Ureter (tissue), 1 donor: ENCODE results near the gene CCL17. TPM values are rescaled to one million over a fixed set of nuclear protein-coding genes. Genes with fewer than 3 reads are reported as not detected.

ENCODE experiments used
- DNase-seq: peaks from one replicate; pipeline ENCODE4 v3.0.0-alpha.2; 2020; ENCODE audit warnings: low spot score
- total RNA-seq: library from RNA; stranded (reverse); gene quantifications from one replicate; pipeline ENCODE4 v1.2.4, GENCODE V29; 2023
- donor health status: DM: yes; HTN: yes; CAD: no.

Gene CCL17
- total RNA-seq, 1 donor from 2014 or later: 0.78 TPM

DNA sequence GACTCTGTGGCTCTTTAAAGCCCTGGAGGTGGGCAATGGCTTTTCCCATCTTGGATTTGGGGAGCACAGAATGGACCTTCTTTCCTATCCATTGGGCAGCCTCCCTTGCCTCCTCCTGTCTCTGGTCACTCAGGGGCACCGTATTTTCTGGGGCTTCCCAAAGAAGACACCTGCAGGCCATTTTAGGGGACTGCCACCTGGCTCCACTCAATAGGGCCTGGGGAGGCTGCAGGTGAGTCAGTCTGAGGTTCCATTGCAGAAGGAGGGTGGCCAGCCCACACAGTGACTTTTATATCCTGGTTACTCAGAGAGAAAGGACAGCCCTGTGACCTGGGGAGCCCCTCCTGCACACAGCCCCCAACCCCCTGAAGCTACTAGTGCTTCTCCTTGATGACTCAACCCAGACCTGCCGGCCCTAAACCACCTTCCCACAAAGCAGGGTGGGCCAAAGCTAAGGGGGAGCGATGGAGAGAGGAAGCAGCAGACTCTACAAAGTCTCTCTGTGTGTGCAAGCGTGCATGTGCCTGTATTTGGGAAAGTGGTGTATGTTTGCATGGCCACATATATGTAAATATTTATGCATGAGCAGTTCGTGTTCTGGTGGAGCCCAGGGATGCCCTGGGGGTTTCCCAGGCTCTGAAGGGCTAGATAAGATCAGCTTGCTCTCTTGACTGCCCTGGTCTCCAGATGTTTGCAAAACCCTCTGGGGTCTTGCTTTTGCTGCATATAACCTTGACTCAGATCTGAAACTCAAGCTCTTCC is 27.3 kb upstream of the CCL17 start:
- no peak for DNase-seq

DNA sequence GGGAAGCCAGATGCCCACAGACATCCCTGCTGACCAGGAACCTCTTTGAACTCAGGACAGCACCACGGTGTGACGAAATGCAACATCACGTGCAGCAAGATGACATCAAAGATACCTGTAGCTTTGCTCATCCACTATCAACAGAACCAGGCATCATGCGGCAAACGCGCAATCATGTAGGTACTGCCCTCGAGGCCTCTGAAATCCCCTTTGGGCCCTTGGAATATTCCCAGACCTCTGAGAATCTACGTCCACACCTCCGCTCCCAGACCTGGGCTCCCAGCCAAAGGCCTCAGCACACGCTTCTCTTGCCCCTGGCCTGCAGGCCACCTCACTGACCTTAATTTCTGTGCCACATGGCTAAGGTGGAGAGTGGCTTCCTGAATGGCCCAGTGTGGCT is 25.0 kb upstream of the CCL17 start:
- no peak for DNase-seq

DNA sequence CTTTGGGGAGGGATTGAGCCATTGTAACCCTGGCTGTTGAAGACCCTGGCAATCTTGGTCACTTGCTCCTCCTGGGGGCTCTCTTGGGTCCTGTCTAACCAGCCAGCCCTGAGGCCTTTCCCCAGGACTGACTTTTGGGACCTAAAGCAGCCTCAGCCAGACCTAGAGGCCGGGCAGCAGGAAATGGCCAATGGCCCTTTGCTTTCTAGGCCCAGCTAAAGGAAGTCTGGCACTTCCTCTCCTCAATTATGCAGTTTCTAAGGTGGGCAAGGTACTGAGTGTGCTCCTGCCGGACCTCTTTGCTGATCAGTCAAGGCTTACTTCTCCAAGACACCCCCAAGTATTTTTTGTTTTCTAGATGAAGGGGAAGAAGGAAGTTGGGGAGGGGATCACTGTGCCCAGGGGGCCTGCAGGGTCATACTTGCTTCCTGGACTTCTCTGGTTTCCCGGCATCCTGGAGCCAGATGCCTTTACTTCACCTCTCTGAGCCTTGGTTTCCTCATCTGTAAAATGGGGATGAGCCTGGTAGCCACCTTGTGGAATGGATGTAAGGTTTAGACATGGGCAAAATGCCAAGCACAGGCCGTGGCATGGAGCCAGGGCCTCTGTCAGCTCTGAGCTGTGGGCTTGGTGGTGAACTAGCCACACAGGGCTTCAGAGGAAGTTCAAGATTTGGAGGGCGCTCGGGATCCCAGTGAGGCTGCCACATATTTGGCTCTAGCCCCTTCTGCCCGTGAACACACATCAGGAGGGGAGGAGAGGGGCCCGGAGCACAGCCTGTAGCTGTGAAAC is 23.7 kb upstream of the CCL17 start:
- no peak for DNase-seq

DNA sequence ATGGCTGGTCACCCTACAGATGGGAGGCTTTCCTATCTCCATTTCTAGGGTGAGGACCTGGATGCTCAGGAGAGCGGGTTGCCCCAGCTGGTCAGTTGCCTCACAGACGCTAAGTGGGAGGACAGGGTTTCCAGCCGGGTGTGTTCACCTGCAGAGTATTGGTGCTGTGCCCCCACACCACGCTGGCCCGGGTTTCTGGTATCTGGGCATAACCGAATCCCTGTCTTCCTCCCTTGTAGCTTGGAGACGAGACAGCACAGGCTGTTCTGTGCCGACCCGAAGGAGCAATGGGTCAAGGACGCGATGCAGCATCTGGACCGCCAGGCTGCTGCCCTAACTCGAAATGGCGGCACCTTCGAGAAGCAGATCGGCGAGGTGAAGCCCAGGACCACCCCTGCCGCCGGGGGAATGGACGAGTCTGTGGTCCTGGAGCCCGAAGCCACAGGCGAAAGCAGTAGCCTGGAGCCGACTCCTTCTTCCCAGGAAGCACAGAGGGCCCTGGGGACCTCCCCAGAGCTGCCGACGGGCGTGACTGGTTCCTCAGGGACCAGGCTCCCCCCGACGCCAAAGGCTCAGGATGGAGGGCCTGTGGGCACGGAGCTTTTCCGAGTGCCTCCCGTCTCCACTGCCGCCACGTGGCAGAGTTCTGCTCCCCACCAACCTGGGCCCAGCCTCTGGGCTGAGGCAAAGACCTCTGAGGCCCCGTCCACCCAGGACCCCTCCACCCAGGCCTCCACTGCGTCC is 22.6 kb upstream of the CCL17 start:
- DNase-seq: no peak

DNA sequence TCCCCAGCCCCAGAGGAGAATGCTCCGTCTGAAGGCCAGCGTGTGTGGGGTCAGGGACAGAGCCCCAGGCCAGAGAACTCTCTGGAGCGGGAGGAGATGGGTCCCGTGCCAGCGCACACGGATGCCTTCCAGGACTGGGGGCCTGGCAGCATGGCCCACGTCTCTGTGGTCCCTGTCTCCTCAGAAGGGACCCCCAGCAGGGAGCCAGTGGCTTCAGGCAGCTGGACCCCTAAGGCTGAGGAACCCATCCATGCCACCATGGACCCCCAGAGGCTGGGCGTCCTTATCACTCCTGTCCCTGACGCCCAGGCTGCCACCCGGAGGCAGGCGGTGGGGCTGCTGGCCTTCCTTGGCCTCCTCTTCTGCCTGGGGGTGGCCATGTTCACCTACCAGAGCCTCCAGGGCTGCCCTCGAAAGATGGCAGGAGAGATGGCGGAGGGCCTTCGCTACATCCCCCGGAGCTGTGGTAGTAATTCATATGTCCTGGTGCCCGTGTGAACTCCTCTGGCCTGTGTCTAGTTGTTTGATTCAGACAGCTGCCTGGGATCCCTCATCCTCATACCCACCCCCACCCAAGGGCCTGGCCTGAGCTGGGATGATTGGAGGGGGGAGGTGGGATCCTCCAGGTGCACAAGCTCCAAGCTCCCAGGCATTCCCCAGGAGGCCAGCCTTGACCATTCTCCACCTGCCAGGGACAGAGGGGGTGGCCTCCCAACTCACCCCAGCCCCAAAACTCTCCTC is 21.9 kb upstream of the CCL17 start:
- no peak for DNase-seq

DNA sequence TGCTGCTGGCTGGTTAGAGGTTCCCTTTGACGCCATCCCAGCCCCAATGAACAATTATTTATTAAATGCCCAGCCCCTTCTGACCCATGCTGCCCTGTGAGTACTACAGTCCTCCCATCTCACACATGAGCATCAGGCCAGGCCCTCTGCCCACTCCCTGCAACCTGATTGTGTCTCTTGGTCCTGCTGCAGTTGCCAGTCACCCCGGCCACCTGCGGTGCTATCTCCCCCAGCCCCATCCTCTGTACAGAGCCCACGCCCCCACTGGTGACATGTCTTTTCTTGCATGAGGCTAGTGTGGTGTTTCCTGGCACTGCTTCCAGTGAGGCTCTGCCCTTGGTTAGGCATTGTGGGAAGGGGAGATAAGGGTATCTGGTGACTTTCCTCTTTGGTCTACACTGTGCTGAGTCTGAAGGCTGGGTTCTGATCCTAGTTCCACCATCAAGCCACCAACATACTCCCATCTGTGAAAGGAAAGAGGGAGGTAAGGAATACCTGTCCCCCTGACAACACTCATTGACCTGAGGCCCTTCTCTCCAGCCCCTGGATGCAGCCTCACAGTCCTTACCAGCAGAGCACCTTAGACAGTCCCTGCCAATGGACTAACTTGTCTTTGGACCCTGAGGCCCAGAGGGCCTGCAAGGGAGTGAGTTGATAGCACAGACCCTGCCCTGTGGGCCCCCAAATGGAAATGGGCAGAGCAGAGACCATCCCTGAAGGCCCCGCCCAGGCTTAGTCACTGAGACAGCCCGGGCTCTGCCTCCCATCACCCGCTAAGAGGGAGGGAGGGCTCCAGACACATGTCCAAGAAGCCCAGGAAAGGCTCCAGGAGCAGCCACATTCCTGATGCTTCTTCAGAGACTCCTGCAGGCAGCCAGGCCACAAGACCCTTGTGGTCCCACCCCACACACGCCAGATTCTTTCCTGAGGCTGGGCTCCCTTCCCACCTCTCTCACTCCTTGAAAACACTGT is 21.0 kb upstream of the CCL17 start:
- no peak for DNase-seq

DNA sequence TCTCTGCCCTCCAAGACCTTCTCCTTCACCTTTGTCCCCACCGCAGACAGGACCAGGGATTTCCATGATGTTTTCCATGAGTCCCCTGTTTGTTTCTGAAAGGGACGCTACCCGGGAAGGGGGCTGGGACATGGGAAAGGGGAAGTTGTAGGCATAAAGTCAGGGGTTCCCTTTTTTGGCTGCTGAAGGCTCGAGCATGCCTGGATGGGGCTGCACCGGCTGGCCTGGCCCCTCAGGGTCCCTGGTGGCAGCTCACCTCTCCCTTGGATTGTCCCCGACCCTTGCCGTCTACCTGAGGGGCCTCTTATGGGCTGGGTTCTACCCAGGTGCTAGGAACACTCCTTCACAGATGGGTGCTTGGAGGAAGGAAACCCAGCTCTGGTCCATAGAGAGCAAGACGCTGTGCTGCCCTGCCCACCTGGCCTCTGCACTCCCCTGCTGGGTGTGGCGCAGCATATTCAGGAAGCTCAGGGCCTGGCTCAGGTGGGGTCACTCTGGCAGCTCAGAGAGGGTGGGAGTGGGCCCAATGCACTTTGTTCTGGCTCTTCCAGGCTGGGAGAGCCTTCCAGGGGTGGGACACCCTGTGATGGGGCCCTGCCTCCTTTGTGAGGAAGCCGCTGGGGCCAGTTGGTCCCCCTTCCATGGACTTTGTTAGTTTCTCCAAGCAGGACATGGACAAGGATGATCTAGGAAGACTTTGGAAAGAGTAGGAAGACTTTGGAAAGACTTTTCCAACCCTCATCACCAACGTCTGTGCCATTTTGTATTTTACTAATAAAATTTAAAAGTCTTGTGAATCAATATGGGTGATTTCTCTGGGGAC is 20.1 kb upstream of the CCL17 start:
- no peak for DNase-seq

DNA sequence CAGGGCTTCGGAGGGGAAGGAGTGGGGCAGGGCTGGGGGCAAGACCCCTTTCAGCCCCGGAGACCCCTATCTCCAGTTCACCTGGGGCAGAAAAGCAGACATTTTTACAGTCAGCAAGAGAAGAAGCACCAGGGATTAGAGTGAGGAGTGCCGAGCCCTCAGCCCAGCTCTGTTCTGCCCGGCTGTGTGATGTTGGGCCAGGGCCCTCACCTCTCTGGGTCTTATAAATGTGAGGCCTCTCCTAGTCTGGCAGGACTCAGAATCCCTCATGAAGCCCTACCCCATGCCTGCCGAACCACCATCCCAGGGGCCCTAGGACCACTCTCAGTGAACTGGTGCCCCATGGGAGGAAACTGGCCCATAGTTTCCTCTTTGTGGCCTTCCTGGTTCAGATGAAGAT is 19.5 kb upstream of the CCL17 start:
- DNase-seq: no peak

DNA sequence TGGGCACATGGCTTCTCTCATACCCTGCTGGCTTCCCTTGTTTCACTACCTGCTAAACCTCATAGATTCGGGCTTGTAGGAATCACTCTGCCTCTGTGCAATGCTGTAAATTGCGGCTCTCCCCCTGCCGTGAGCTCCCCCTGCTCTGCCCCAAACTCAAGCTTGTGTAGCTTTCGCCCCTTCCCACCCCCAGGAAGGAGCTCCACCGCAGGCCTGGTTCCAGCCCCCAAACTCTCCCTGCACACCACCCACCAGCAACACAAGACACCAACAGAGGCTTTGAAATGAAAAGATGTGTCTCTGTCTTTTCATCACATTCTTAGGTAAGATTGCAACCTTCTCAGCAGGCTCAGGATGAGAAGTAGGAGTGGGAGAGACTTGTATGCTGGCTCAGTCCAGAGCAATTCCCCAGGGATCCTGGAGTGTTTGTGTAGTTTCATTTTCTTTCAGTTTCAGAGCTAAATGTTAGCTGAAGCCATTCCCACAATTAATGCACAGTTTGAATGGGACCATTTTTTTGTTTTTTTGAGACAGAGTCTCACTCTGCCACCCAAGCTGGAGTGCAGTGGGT is 18.1 kb upstream of the CCL17 start:
- DNase-seq: no peak

DNA sequence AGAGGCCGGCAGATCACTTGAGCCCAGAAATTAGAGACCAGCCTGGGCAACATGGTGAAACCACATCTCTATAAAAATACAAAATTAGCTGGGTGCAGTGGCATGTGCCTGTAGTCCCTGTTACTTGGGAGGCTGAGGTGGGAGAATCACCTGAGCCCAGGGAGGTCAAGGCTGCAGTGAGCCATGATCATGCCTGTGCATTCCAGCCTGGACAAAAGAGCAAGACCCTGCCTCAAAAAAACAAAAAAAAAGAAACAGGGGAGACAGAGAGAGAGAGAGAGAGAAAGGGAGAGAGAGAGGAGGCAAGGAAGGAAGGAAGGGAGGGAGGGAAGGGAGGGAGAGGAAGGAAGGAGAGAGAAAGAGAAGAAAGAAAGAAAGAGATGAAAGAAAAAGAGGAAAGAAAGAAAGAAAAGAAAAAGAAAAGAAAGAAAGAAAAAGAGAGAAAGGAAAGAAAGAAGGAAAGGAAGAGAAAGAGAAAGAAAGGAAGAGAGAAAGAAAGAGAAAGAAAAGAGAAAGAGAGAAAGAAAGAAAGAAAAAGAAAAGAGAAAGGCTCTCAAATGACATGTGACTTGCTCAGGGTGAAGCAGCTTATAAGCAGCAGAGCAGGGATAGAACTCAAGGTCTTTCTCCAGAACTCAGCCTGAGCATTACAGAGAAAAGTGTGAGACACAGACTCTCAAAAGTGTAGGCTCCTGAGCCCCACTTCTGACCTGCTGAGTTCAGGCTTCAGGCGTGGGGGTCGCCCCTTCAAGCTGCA is 16.8 kb upstream of the CCL17 start:
- no peak for DNase-seq

DNA sequence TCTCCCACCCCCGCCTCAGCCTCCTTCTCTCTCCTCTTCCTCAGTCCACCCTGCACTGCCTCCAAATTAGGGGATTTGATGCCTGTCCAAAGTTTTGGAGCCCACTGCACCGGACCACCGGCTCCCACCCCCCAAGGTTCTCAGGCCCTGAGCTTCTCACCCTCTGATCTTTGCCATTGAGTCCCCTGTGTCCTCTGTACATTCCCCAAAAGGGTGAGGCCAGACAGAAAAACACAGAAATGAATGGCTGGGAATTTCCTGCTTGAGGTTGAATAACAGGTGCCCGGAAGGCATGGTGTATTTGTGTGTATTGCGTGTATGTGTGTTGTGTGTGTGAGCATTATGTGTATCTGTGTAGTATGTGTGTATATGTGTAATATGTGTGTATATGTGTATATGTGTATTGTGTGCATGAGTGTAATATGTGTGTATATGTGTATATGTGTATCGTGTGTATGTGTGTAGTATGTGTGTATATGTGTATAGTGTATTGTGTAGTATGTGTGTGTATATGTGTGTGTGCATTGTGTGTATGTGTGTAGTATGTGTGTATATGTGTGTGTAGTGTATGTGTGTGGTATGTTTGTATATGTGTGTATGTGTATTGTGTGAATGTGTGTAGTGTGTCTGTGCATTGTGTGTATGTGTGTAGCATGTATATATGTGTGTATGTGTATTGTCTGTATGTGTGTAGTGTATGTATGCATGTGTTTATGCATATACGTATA is 16.0 kb upstream of the CCL17 start:
- no peak for DNase-seq

DNA sequence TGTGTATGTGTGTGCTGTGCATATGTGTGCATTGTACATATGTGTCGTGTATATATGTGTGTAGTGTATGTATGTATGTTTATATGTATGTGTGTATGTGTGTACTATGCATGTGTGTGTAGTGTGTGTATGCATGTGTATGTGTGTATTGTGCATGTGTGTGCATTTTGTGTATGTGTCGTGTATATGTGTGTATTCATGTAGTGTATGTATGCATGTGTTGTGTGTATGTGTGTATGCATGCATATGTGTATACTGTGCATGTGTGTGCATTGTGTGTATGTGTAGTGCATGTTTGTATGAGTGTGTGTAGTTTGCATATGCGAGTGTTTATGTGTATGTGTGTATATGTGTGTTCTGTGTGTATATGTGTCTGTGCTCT is 15.5 kb upstream of the CCL17 start:
- DNase-seq: no peak

DNA sequence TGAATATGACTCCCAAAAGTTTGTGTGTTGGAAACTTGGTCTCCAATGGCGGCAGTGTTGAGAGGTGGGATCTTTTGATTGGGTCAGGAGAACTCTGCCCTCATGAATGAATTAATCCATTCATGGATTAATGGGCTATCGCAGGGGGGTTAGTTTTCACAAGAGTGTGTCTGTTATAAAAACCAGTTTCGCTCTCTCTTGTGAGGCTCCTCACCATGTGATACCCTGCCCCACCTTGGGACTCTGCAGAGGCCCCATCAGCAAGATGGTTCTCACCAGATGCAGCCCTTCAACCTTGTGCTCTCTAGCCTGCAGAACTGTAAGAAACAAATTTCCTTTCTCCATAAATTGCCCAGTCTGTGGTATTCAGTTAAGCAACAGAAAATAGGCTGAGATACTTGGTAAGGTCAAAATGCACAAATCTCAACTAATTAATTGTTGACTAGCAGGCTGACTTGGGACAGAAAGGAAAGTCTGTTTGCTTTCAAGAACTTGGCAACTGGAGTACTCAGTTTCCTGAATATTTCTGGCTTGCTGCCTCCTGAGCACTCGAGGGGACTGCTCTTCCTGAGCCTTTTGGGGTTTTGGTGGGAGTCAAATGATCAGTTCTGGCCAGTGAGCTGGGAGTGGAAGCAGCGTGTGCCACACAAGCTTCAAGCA is 13.8 kb upstream of the CCL17 start:
- DNase-seq: no peak

DNA sequence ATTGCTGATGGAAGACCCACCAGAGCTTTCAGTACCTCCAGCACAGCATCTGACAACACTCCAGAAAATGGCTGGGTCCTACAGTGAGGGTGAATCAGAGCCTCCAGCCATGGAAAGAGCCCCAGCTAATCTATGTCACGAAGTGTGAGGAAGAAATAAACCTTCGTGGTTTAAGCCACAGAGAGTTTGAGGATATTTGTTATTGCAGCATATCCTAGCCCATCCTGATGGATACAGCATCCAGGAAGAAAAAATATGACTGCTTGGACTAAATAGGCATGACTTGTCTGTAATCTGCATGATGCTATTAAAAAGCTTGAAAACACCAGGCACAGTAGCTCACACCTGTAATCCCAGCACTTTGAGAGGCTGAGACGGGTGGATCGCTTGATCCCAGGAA is 13.3 kb upstream of the CCL17 start:
- no peak for DNase-seq

DNA sequence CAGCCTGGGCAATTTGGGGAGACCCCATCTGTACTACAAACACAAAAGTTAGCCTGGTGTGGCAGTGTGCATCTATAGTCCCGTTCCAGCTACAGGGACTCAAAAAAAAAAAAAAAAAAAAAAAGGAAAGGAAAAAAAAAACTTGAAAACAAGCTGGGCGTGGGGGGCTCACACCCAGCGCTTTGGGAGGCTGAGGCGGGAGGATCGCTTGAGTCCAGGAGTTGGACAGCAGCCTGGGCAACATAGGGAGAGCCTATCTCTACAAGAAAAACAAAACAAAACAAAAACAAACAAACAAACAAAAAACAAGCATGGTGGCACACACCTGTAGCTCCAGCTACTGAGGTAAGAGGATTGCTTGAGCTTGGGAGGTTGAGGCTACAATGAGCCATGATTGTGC is 12.9 kb upstream of the CCL17 start:
- no peak for DNase-seq

DNA sequence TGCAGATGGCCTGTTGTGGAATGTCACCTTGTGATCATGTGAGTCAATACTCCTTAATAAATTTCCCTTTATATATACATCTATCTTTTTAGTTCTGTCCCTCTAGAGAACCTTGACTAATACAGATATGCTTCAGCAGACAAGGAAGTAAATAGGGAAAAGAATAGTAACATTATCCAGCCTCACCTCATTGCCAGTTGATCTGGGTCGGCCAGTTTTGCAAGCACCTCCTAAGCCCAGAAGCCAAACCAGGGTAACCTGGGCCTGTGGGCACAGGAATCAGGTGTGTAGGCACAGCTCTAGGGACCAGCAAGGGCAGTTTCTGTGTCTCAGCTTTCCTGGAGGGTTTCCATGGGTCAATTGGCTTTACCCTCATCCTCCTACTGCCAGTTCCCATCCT is 11.9 kb upstream of the CCL17 start:
- DNase-seq: peak; percentile 77

DNA sequence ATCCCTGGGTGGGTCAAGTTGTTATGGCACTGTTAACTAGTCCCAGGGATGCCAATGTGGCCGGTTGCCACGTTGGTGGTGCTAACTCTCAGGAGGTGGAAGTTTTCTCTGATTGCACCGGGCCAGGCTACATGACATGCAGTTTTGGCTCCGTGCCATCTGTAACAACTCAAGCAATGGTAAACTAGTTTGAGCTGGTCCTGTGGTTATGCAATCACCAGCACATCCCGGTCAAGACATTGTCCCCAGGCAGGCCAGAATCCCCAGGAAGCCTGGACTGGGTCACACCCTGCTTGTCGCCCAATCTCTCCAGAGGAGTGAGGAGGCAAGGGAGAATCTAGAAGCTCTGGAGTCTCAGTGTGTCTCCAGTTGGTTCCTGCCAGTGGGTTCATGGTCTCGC is 10.1 kb upstream of the CCL17 start:
- DNase-seq: peak; percentile 87

DNA sequence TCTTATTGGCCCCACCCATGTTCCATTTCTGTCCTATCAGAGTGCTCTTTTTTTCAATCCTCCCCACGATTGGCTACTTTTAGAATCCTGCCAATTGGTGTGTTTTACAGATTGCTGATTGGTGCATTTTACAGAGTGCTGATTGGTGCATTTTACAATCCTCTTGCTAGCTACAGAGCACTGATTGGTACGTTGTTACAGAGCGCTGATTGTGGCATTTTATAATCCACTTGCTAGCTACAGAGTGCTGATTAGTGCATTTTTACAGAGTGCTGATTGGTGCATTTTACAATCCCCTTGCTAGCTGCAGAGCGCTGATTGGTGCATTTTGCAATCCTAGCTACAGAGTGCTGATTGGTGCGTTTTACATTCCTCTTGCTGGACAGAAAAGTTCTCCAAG is 9.5 kb upstream of the CCL17 start:
- no peak for DNase-seq
